ENCODE measurements around the gene TKTL1. TPM values are rescaled to one million over a fixed set of nuclear protein-coding genes. Genes with fewer than 3 reads are reported as not detected.

The TKTL1 gene
- total RNA-seq, 1 donor from 2014 or later = not detected

DNA sequence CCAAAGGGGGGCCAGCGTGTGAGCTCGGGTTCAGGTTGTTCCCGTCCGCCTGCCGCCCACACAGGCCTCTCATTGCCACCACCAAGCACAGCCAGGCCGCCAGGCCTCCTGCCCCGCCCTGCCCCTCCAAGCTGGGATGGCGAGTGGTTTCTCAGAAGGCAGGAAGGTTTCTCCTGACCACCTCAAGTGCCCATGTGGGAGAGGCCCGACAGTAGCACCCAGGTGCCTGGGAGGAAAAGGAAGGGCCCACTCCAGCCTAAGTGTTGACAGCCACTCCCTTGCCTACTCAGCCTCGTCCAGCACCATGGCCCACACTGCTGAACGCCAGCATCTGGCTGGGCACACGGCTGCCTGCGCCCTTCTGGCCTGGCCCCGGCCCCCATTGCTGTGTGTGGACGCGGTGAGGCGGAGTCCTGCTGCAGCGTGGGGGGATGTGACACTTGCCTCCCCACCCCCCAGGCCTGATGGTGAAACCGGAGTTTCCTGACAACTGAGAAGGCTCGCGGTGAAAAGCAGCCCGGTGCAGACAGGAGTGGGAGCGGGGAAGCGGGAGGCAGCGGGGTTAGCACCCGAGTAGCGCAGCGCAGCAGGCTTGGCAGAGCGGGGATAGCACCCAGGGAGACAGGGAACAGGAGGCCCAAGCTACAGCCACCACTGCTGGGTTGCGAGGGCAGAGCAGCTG is 59.6 kb downstream of the TKTL1 start:
- Histone ChIP-seq H3K4me1 (no peaks in the 10 kb centered on the region), H3F3A (ENCODE audit: low read depth) (no peaks in the 10 kb centered on the region), H3K27me3 (no peaks in the 10 kb centered on the region), H3K79me2 (ENCODE audit: low read depth) (no peaks in the 10 kb centered on the region), H3K27ac (no peak overlapping the region), H3K36me3 (no peaks in the 10 kb centered on the region), H3K9ac (no peak overlapping the region), H3K9me3 (ENCODE audit: low read depth) (no peaks in the 10 kb centered on the region), H3K4me2 (no peak overlapping the region), H3K4me3 (no peak overlapping the region), H4K20me1 (ENCODE audit: low read depth) (peaks cover 52% of the 10 kb centered on the region), H2AFZ (replicated peaks) (no peak overlapping the region)
- DNase-seq (ENCODE audit: low spot score) = no peak
- peaks cover 10% of the 10 kb centered on the region for H3K9me3 Mint-ChIP-seq
- peaks cover 2% of the 10 kb centered on the region for H3K36me3 Mint-ChIP-seq
- H3K27me3 Mint-ChIP-seq (ENCODE audit: insufficient read depth, low read depth) = peaks cover 5% of the 10 kb centered on the region
- H3K27ac Mint-ChIP-seq = no peak overlapping the region
- no peaks in the 10 kb centered on the region for H3K4me1 Mint-ChIP-seq
- no peak for TF ChIP-seq EZH2phosphoT487 (IDR thresholded peaks at IDR 0.05)
- TF ChIP-seq, protein P1, sequence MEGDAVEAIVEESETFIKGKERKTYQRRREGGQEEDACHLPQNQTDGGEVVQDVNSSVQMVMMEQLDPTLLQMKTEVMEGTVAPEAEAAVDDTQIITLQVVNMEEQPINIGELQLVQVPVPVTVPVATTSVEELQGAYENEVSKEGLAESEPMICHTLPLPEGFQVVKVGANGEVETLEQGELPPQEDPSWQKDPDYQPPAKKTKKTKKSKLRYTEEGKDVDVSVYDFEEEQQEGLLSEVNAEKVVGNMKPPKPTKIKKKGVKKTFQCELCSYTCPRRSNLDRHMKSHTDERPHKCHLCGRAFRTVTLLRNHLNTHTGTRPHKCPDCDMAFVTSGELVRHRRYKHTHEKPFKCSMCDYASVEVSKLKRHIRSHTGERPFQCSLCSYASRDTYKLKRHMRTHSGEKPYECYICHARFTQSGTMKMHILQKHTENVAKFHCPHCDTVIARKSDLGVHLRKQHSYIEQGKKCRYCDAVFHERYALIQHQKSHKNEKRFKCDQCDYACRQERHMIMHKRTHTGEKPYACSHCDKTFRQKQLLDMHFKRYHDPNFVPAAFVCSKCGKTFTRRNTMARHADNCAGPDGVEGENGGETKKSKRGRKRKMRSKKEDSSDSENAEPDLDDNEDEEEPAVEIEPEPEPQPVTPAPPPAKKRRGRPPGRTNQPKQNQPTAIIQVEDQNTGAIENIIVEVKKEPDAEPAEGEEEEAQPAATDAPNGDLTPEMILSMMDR (IDR thresholded peaks at IDR 0.05) = no peak
- TF ChIP-seq EZH2 (IDR thresholded peaks at IDR 0.05) = no peak
- H3K4me3 Mint-ChIP-seq = no peak overlapping the region

DNA sequence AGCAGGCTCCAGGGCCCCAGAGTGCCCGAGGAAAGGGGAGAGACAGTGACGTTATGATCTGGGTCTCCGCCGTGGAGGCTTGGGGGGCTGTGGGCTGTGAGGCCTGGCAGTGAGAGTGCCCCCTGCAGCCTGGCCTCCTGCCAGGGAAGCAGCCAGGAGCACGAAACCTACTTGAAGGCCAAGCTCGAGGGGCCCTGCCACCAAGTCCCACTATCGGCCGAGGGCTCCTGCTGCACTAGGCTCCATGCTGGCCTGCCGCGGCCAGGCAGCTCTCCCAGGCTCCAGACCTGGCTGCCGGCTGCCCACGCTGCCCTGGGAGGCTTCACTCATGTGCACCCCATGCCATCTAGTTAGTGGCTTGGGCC is 60.2 kb downstream of the TKTL1 start:
- no peaks in the 10 kb centered on the region for H3F3A ChIP-seq (ENCODE audit: low read depth)
- H3K36me3 Mint-ChIP-seq = peaks cover 2% of the 10 kb centered on the region
- H3K9ac ChIP-seq = no peak overlapping the region
- H3K27me3 Mint-ChIP-seq (ENCODE audit: insufficient read depth, low read depth) = peaks cover 4% of the 10 kb centered on the region
- no peaks in the 10 kb centered on the region for H3K4me1 ChIP-seq
- no peak overlapping the region for H3K4me3 ChIP-seq
- H3K4me2 ChIP-seq = no peak overlapping the region
- no peak for DNase-seq (ENCODE audit: low spot score)
- H4K20me1 ChIP-seq (ENCODE audit: low read depth) = peaks cover 48% of the 10 kb centered on the region
- no peak overlapping the region for H3K27ac Mint-ChIP-seq
- H3K4me3 Mint-ChIP-seq = no peak overlapping the region
- no peak overlapping the region for H2AFZ ChIP-seq (replicated peaks)
- H3K79me2 ChIP-seq (ENCODE audit: low read depth) = no peaks in the 10 kb centered on the region
- H3K27ac ChIP-seq = no peak overlapping the region
- TF ChIP-seq EZH2phosphoT487 (IDR thresholded peaks at IDR 0.05) (no peak), EZH2 (IDR thresholded peaks at IDR 0.05) (no peak)
- TF ChIP-seq, protein P1 (IDR thresholded peaks at IDR 0.05) = no peak
- no peaks in the 10 kb centered on the region for H3K4me1 Mint-ChIP-seq
- H3K9me3 ChIP-seq (ENCODE audit: low read depth) = no peaks in the 10 kb centered on the region
- no peaks in the 10 kb centered on the region for H3K36me3 ChIP-seq
- no peaks in the 10 kb centered on the region for H3K27me3 ChIP-seq
- peaks cover 12% of the 10 kb centered on the region for H3K9me3 Mint-ChIP-seq

DNA sequence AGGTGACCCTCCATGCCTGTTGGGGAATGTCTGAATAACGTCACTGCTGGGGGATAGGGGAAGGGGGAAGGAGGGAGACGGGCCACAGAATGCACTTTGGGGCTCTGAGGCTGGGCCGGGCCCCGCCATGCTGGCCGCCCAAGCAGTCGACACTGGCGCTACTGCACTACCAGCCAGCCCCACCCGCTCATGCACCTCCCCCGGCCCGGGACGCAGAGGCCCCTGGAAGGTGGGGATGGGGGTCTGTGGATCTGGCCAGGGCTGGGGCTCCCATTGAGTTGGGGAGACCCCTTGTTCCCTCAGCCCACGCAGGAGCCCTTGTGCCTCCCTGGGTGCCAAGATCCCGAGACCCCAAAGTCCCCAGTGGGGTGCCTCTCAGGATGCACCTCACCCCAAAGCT is 61.0 kb downstream of the TKTL1 start:
- H3K36me3 ChIP-seq = no peaks in the 10 kb centered on the region
- no peaks in the 10 kb centered on the region for H3K4me1 Mint-ChIP-seq
- peaks cover 4% of the 10 kb centered on the region for H3K27me3 Mint-ChIP-seq (ENCODE audit: insufficient read depth, low read depth)
- H4K20me1 ChIP-seq (ENCODE audit: low read depth) = peaks cover 46% of the 10 kb centered on the region
- H3K4me3 ChIP-seq = no peak overlapping the region
- no peak overlapping the region for H2AFZ ChIP-seq (replicated peaks)
- no peak overlapping the region for H3K4me2 ChIP-seq
- H3F3A ChIP-seq (ENCODE audit: low read depth) = no peaks in the 10 kb centered on the region
- H3K27me3 ChIP-seq = no peaks in the 10 kb centered on the region
- TF ChIP-seq EZH2 (IDR thresholded peaks at IDR 0.05) (no peak), EZH2phosphoT487 (IDR thresholded peaks at IDR 0.05) (no peak)
- TF ChIP-seq, protein P1 (IDR thresholded peaks at IDR 0.05) = no peak
- H3K9me3 Mint-ChIP-seq = peaks cover 12% of the 10 kb centered on the region
- no peak overlapping the region for H3K27ac Mint-ChIP-seq
- no peaks in the 10 kb centered on the region for H3K4me1 ChIP-seq
- no peak overlapping the region for H3K27ac ChIP-seq
- no peaks in the 10 kb centered on the region for H3K79me2 ChIP-seq (ENCODE audit: low read depth)
- H3K36me3 Mint-ChIP-seq = peaks cover 2% of the 10 kb centered on the region
- H3K9me3 ChIP-seq (ENCODE audit: low read depth) = no peaks in the 10 kb centered on the region
- DNase-seq (ENCODE audit: low spot score) = no peak
- no peak overlapping the region for H3K9ac ChIP-seq
- peak overlapping the region; percentile 30 for H3K4me3 Mint-ChIP-seq

All from neural progenitor cell (in vitro differentiated cells).